ENCODE data around the gene TNFRSF1A.

Gene TNFRSF1A

GRCh38 chr12:6323995-6324711 lies 17.7 kb downstream of the TNFRSF1A start:
- no peak for DNase-seq (ENCODE audit: low read depth in 2 of 2)

GRCh38 chr12:6323340-6323994 lies 18.4 kb downstream of the TNFRSF1A start:
- no peak for DNase-seq (ENCODE audit: low read depth in 2 of 2)

GRCh38 chr12:6322969-6323339 lies 18.9 kb downstream of the TNFRSF1A start:
- no peak for DNase-seq (ENCODE audit: low read depth in 2 of 2)

- DNase-seq (ENCODE audit: low read depth in 2 of 2), result no peak
Measured at GRCh38 chr12:6322352-6322751, 19.5 kb downstream of the TNFRSF1A start.

- DNase-seq (ENCODE audit: low read depth in 2 of 2), result no peak
Measured at GRCh38 chr12:6321905-6322304, 20.0 kb downstream of the TNFRSF1A start.

- DNase-seq (ENCODE audit: low read depth in 2 of 2), result no peak
Measured at GRCh38 chr12:6319446-6319845, 22.4 kb downstream of the TNFRSF1A start.

GRCh38 chr12:6318440-6318879 lies 23.4 kb downstream of the TNFRSF1A start:
- DNase-seq (ENCODE audit: low read depth in 2 of 2), result no peak

GRCh38 chr12:6317693-6318439 lies 24.0 kb downstream of the TNFRSF1A start:
- DNase-seq (ENCODE audit: low read depth in 2 of 2), result no peak

GRCh38 chr12:6316921-6317692 lies 24.8 kb downstream of the TNFRSF1A start:
- DNase-seq (ENCODE audit: low read depth in 2 of 2), result no peak

GRCh38 chr12:6315704-6316597 lies 25.9 kb downstream of the TNFRSF1A start:
- DNase-seq (ENCODE audit: low read depth in 2 of 2), result no peak

- no peak for DNase-seq (ENCODE audit: low read depth in 2 of 2)
Measured at GRCh38 chr12:6315184-6315583, 26.7 kb downstream of the TNFRSF1A start.

GRCh38 chr12:6314776-6315175 lies 27.1 kb downstream of the TNFRSF1A start:
- DNase-seq (ENCODE audit: low read depth in 2 of 2), result no peak

- DNase-seq (ENCODE audit: low read depth in 2 of 2), result no peak
Measured at GRCh38 chr12:6313326-6313940, 28.4 kb downstream of the TNFRSF1A start.

- DNase-seq (ENCODE audit: low read depth in 2 of 2), result no peak
Measured at GRCh38 chr12:6312529-6313325, 29.1 kb downstream of the TNFRSF1A start.

- DNase-seq (ENCODE audit: low read depth in 2 of 2), result no peak
Measured at GRCh38 chr12:6311822-6312528, 29.9 kb downstream of the TNFRSF1A start.

- DNase-seq (ENCODE audit: low read depth in 2 of 2), result no peak
Measured at GRCh38 chr12:6310771-6311610, 30.9 kb downstream of the TNFRSF1A start.

- no peak for DNase-seq (ENCODE audit: low read depth in 2 of 2)
Measured at GRCh38 chr12:6307529-6307928, 34.3 kb downstream of the TNFRSF1A start.

- DNase-seq (ENCODE audit: low read depth in 2 of 2), result no peak
Measured at GRCh38 chr12:6306599-6307220, 35.2 kb downstream of the TNFRSF1A start.
